ENCODE results near the gene PHLDA3. TPM values are rescaled to one million over a fixed set of nuclear protein-coding genes. Genes with fewer than 3 reads are reported as not detected.

Gene PHLDA3
- total RNA-seq, 3 donors from 2014 or later (not counting 1 experiment from before 2014, with no cell fraction given) = 0.63 to 1.7 (median 1.1) TPM

GRCh38 chr1:201508809-201509208 is 39.8 kb upstream of the PHLDA3 start:
- Mint-ChIP-seq H3K9me3 (no peaks in the 10 kb centered on the region), H3K4me3 (no peak overlapping the region), H3K4me1 (peaks cover 17 to 26% of the 10 kb centered on the region in 2 donors), H3K27me3 (ENCODE audit: low read depth in 2 of 2) (no peaks in the 10 kb centered on the region), H3K36me3 (no peaks in the 10 kb centered on the region), H3K27ac (no peak overlapping the region)
- Histone ChIP-seq H3K27me3 (ENCODE audit: control insufficient read depth, insufficient read depth, low read length) (no peaks in the 10 kb centered on the region), H3K4me3 (ENCODE audit: low read length) (no peak overlapping the region), H3K36me3 (ENCODE audit: control insufficient read depth, insufficient read depth, low read length) (no peaks in the 10 kb centered on the region), H3K4me1 (ENCODE audit: control insufficient read depth, insufficient read depth, low read length) (peaks cover 26% of the 10 kb centered on the region), H3K9me3 (ENCODE audit: control insufficient read depth, insufficient read depth, low read length) (no peaks in the 10 kb centered on the region), H3K27ac (ENCODE audit: low read length) (no peak overlapping the region)
- ATAC-seq (no peak), DNase-seq (no peak)
- WGBS (ENCODE audit: insufficient coverage) = 94% methylated on average over 2 of the region's 2 CpGs
- no peak for TF ChIP-seq CTCF (IDR thresholded peaks at IDR 0.05)
- intact Hi-C loops (cut with micrococcal nuclease) = no loop called here

- WGBS (ENCODE audit: insufficient coverage) = 24% methylated on average over 11 of the region's 11 CpGs
- no peaks in the 10 kb centered on the region for H3K36me3 Mint-ChIP-seq
- Histone ChIP-seq H3K4me1 (ENCODE audit: control insufficient read depth, insufficient read depth, low read length) (peaks cover 26% of the 10 kb centered on the region), H3K27ac (ENCODE audit: low read length) (peak overlapping the region; percentile 51), H3K9me3 (ENCODE audit: control insufficient read depth, insufficient read depth, low read length) (no peaks in the 10 kb centered on the region), H3K27me3 (ENCODE audit: control insufficient read depth, insufficient read depth, low read length) (no peaks in the 10 kb centered on the region), H3K4me3 (ENCODE audit: low read length) (peak overlapping the region; percentile 46), H3K36me3 (ENCODE audit: control insufficient read depth, insufficient read depth, low read length) (no peaks in the 10 kb centered on the region)
- peak overlapping the region; percentile 36 to 77 for H3K27ac Mint-ChIP-seq
- intact Hi-C loops (cut with micrococcal nuclease) = no loop called here
- peak overlapping the region; percentile 78 for H3K4me3 Mint-ChIP-seq
- ATAC-seq = no peak
- no peak for TF ChIP-seq CTCF (IDR thresholded peaks at IDR 0.05)
- no peaks in the 10 kb centered on the region for H3K9me3 Mint-ChIP-seq
- peaks cover 17 to 26% of the 10 kb centered on the region in 2 donors for H3K4me1 Mint-ChIP-seq
- H3K27me3 Mint-ChIP-seq (ENCODE audit: low read depth in 2 of 2) = no peaks in the 10 kb centered on the region
- no peak for DNase-seq
Observed at GRCh38 chr1:201507360-201507675, 38.3 kb upstream of the PHLDA3 start.

- Histone ChIP-seq H3K36me3 (ENCODE audit: control insufficient read depth, insufficient read depth, low read length) (no peaks in the 10 kb centered on the region), H3K9me3 (ENCODE audit: control insufficient read depth, insufficient read depth, low read length) (no peaks in the 10 kb centered on the region), H3K27me3 (ENCODE audit: control insufficient read depth, insufficient read depth, low read length) (no peaks in the 10 kb centered on the region), H3K4me1 (ENCODE audit: control insufficient read depth, insufficient read depth, low read length) (peaks cover 26% of the 10 kb centered on the region), H3K4me3 (ENCODE audit: low read length) (peak within 1 kb of the TSS; percentile 46), H3K27ac (ENCODE audit: low read length) (peak within 1 kb of the TSS; percentile 51)
- Mint-ChIP-seq H3K27ac (peak within 1 kb of the TSS; percentile 60 to 77), H3K9me3 (no peaks in the 10 kb centered on the region), H3K4me3 (peak within 1 kb of the TSS; percentile 88), H3K4me1 (peaks cover 17 to 31% of the 10 kb centered on the region in 2 donors), H3K27me3 (ENCODE audit: low read depth in 2 of 2) (no peaks in the 10 kb centered on the region), H3K36me3 (no peaks in the 10 kb centered on the region)
- TF ChIP-seq CTCF (IDR thresholded peaks at IDR 0.05) = no peak
- intact Hi-C loops (cut with micrococcal nuclease) = no loop called here
- peak; percentile 93 to 97 (median 95) for ATAC-seq
- peak; percentile 62 to 88 for DNase-seq
- under 1% methylated on average over 71 of the region's 71 CpGs for WGBS (ENCODE audit: insufficient coverage)
Observed at GRCh38 chr1:201506557-201507359, 37.8 kb upstream of the PHLDA3 start, which contains the start of gene CSRP1. CSRP1 (minus strand) TSS chr1:201507123; CDS start chr1:201496303, 10,820 bp downstream.
